ENCODE data around the gene ZNF451.

ZNF451 gene

DNA sequence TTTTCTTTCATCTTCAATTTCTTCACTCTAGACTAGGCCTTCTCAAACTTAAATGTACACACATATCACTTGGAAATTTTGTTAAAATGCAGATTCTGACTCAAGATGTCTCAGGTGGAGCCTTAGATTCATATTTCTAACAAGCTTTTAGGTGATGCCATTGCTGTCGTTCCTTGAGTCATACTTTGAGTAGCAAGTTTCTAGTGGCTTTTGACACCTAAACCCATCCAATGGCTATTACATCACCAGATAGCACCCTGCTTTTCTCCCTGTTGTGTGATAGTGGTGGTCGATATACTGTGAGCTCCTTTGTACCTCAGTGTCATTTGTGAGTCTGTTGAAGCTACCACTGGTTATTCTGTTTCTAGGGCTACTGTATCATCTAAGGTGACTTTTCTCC lies 47.4 kb downstream of the ZNF451 start:
- DNase-seq (ENCODE audit: low read depth): no peak
- TF ChIP-seq, protein P1, sequence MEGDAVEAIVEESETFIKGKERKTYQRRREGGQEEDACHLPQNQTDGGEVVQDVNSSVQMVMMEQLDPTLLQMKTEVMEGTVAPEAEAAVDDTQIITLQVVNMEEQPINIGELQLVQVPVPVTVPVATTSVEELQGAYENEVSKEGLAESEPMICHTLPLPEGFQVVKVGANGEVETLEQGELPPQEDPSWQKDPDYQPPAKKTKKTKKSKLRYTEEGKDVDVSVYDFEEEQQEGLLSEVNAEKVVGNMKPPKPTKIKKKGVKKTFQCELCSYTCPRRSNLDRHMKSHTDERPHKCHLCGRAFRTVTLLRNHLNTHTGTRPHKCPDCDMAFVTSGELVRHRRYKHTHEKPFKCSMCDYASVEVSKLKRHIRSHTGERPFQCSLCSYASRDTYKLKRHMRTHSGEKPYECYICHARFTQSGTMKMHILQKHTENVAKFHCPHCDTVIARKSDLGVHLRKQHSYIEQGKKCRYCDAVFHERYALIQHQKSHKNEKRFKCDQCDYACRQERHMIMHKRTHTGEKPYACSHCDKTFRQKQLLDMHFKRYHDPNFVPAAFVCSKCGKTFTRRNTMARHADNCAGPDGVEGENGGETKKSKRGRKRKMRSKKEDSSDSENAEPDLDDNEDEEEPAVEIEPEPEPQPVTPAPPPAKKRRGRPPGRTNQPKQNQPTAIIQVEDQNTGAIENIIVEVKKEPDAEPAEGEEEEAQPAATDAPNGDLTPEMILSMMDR (IDR thresholded peaks at IDR 0.05; ENCODE audit: insufficient read depth, low read depth, low read length, missing control alignments): no peak
- H3K4me3 ChIP-seq (ENCODE audit: low read depth, low read length): no peak overlapping the region

DNA sequence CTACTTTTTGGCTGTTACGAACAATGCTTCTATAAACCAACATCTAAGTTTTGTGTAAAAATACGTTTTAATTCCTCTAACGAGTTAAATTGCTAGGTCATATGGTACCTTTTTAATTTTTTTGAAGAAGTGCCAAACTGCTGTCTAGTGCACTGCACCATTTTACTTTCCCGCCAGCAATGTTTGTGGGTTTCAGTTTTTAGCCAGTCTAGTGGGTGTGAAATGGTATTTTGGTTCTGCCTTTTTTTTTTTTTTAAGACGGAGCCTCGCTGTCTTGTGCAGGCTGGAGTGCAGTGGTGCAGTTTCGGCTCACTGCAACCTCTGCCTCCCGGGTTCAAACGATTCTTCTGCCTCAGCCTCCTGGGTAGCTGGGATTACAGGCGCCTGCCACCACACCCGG lies 48.0 kb downstream of the ZNF451 start:
- no peak for DNase-seq (ENCODE audit: low read depth)
- TF ChIP-seq, protein P1 (IDR thresholded peaks at IDR 0.05; ENCODE audit: insufficient read depth, low read depth, low read length, missing control alignments): no peak
- no peak overlapping the region for H3K4me3 ChIP-seq (ENCODE audit: low read depth, low read length)

DNA sequence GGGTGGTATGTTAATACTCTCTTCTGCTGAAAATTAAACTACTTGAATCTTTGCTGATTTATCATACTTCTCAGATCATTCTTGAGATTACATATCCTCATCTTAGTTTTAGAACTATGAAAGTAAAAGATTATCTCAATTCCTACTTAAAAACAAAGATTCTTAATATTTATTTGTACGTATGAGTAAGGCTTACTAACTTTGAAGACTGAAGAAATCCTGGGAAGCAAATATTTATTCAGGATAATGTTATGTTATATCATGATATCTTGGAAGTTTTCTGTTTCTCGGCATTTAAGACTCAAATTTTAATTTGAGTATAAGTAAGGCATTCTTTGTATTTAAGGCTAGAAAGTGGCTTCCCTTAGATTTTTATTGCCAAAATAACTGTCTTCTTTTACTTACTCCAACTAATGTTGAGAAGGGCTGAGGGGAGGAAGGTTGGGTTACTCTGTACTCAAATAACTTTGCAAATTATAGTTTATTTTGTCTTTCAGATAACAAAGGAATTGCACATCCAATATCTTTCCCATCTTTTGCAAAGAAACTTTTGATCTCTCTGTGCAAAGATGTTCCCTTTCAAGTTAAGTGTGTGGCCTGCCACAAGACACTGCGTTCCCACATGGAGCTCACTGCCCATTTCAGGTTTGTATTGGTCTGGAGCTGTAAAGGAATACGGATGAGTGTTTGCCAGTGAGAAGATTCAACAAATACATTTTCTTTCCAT lies 51.6 kb downstream of the ZNF451 start:
- TF ChIP-seq, protein P1 (IDR thresholded peaks at IDR 0.05; ENCODE audit: insufficient read depth, low read depth, low read length, missing control alignments): no peak
- no peak overlapping the region for H3K4me3 ChIP-seq (ENCODE audit: low read depth, low read length)
- DNase-seq (ENCODE audit: low read depth): no peak

DNA sequence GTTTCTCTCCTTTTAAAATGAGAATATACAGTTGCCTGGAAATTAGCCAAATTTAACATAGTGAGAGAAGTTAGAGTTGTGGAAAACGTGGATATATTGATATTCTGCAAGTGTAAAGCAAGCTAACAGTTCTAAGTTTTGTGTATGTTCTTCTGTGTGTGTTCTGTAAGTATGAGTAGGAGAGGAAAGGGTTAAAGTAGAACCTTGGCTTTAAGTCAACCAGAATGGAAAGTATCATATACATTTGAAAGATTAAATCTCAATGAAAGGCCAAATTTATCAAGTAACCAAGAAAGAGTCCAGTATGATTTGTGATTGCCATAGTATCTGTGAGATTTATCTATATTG lies 52.2 kb downstream of the ZNF451 start:
- H3K4me3 ChIP-seq (ENCODE audit: low read depth, low read length): no peak overlapping the region
- no peak for DNase-seq (ENCODE audit: low read depth)
- TF ChIP-seq, protein P1 (IDR thresholded peaks at IDR 0.05; ENCODE audit: insufficient read depth, low read depth, low read length, missing control alignments): no peak

DNA sequence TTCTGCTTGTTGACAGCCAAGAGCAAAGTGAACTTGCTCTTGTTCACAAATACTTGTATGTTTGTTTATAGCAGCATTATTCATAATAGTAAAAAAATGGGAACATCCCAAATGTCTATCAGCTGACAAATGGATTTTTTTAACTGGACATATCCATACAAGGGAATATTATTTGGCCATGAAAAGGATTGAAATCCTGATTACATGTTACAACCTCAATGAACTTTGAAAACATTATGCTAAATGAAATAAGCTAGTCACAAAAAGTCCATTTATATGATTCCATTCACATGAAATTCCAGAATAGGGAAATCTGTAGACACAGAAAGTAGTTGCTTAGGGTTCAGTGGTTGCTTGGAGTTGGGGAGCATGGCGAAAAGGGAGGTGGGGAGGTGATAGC lies 53.7 kb downstream of the ZNF451 start:
- no peak for DNase-seq (ENCODE audit: low read depth)
- no peak overlapping the region for H3K4me3 ChIP-seq (ENCODE audit: low read depth, low read length)
- TF ChIP-seq, protein P1 (IDR thresholded peaks at IDR 0.05; ENCODE audit: insufficient read depth, low read depth, low read length, missing control alignments): no peak

DNA sequence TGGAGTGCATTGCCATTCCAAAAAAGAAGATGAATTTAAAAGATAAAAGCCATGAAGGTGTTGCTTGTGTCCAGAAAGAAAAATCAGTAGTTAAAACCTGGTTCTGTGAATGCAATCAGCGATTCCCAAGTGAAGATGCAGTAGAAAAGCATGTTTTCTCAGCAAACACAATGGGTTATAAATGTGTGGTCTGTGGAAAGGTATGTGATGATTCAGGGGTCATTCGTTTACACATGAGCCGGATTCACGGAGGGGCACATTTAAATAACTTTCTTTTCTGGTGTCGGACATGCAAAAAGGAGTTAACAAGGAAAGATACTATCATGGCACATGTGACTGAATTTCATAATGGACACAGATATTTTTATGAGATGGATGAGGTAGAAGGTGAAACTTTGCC lies 57.4 kb downstream of the ZNF451 start:
- DNase-seq (ENCODE audit: low read depth): no peak
- TF ChIP-seq, protein P1 (IDR thresholded peaks at IDR 0.05; ENCODE audit: insufficient read depth, low read depth, low read length, missing control alignments): no peak
- H3K4me3 ChIP-seq (ENCODE audit: low read depth, low read length): no peak overlapping the region

All from GM12865 (cell line).